ENCODE measurements around the gene FUT6.

The FUT6 gene

GRCh38 chr19:5809469-5809868 lies 30.0 kb downstream of the FUT6 start:
- no peak for TF ChIP-seq GATA1 (IDR thresholded peaks at IDR 0.05; ENCODE audit: low read depth, low read length)
- TF ChIP-seq POLR2A (IDR thresholded peaks at IDR 0.05; ENCODE audit: low read length): no peak
- DNase-seq: no peak

- no peak for DNase-seq
- no peak for TF ChIP-seq GATA1 (IDR thresholded peaks at IDR 0.05; ENCODE audit: low read depth, low read length)
- TF ChIP-seq POLR2A (IDR thresholded peaks at IDR 0.05; ENCODE audit: low read length): no peak
Measured at GRCh38 chr19:5809053-5809452, 30.4 kb downstream of the FUT6 start.

- no peak for DNase-seq
- no peak for TF ChIP-seq GATA1 (IDR thresholded peaks at IDR 0.05; ENCODE audit: low read depth, low read length)
- no peak for TF ChIP-seq POLR2A (IDR thresholded peaks at IDR 0.05; ENCODE audit: low read length)
Measured at GRCh38 chr19:5808120-5808816, 31.2 kb downstream of the FUT6 start.

- DNase-seq: no peak
- TF ChIP-seq GATA1 (IDR thresholded peaks at IDR 0.05; ENCODE audit: low read depth, low read length) (no peak), POLR2A (IDR thresholded peaks at IDR 0.05; ENCODE audit: low read length) (no peak)
Measured at GRCh38 chr19:5806905-5807304, 32.6 kb downstream of the FUT6 start.

GRCh38 chr19:5806133-5806489 lies 33.4 kb downstream of the FUT6 start:
- no peak for DNase-seq
- TF ChIP-seq GATA1 (IDR thresholded peaks at IDR 0.05; ENCODE audit: low read depth, low read length): no peak
- TF ChIP-seq POLR2A (IDR thresholded peaks at IDR 0.05; ENCODE audit: low read length): no peak

GRCh38 chr19:5805462-5806132 lies 33.9 kb downstream of the FUT6 start:
- TF ChIP-seq POLR2A (IDR thresholded peaks at IDR 0.05; ENCODE audit: low read length) (no peak), GATA1 (IDR thresholded peaks at IDR 0.05; ENCODE audit: low read depth, low read length) (no peak)
- peak; percentile 58 to 65 for DNase-seq

GRCh38 chr19:5804516-5805461 lies 34.7 kb downstream of the FUT6 start, which contains the start of gene NRTN:
Gene NRTN, plus strand, starts transcription at chr19:5805067. Its CDS starts 19,099 bp downstream, at chr19:5824166.
- TF ChIP-seq GATA1 (IDR thresholded peaks at IDR 0.05; ENCODE audit: low read depth, low read length) (no peak), POLR2A (IDR thresholded peaks at IDR 0.05; ENCODE audit: low read length) (no peak)
- no peak for DNase-seq

GRCh38 chr19:5803752-5804515 lies 35.6 kb downstream of the FUT6 start:
- TF ChIP-seq POLR2A (IDR thresholded peaks at IDR 0.05; ENCODE audit: low read length) (no peak), GATA1 (IDR thresholded peaks at IDR 0.05; ENCODE audit: low read depth, low read length) (no peak)

GRCh38 chr19:5803441-5803751 lies 36.1 kb downstream of the FUT6 start:
- DNase-seq: no peak
- TF ChIP-seq POLR2A (IDR thresholded peaks at IDR 0.05; ENCODE audit: low read length) (no peak), GATA1 (IDR thresholded peaks at IDR 0.05; ENCODE audit: low read depth, low read length) (no peak)

More at GRCh38 chr19:5803752-5804515, 35.6 kb downstream of the FUT6 start:
- DNase-seq: peak; percentile 92 to 95

- peak; percentile 56 to 64 for DNase-seq
- no peak for TF ChIP-seq POLR2A (IDR thresholded peaks at IDR 0.05; ENCODE audit: low read length)
- TF ChIP-seq GATA1 (IDR thresholded peaks at IDR 0.05; ENCODE audit: low read depth, low read length): no peak
Measured at GRCh38 chr19:5801796-5802619, 37.5 kb downstream of the FUT6 start.

- no peak for TF ChIP-seq POLR2A (IDR thresholded peaks at IDR 0.05; ENCODE audit: low read length)
- no peak for TF ChIP-seq GATA1 (IDR thresholded peaks at IDR 0.05; ENCODE audit: low read depth, low read length)
- DNase-seq: no peak
Measured at GRCh38 chr19:5800361-5801270, 38.9 kb downstream of the FUT6 start.
